Endothelial cell of umbilical vein (primary cell): ENCODE measurements around the gene SCAPER. TPM values are rescaled to one million over a fixed set of nuclear protein-coding genes. Genes with fewer than 3 reads are reported as not detected.

Source experiments
- BruUV-seq: library from RNA; stranded (reverse); fragments of 400-500 nt; replicated peaks from 2 replicates; lab custom pipeline; 2021; lab: Mats Ljungman, UMichigan
- CTCF ChIA-PET: fragments of 300-600, 350-600 bp; sonication (Branson Sonifier 250); formaldehyde crosslinking; loops from one replicate; lab custom pipeline; 2021; ENCODE audit warnings: antibody characterized with exemption, inconsistent platforms; lab: Charles Lee
- POLR2A ChIA-PET: fragments of 300-600, 350-600 bp; sonication (Branson Sonifier 250); formaldehyde crosslinking; loops from one replicate; lab custom pipeline; 2021; ENCODE audit warnings: antibody characterized with exemption, inconsistent platforms; lab: Charles Lee
- DNase-seq: peaks from one replicate; pipeline ENCODE4 v3.0.0-alpha.2; 2011; ENCODE audit warnings: low read depth, low spot score
- FAIRE-seq: peaks from 2 replicates; lab custom pipeline; 2011; peaks lifted over from hg19 to GRCh38; lab: Jason Lieb, UNC
- H2AFZ ChIP-seq: 2 replicates; pipeline ENCODE4 v1.6.0; 2012; ENCODE audit warnings: low read depth, low read length, control low read depth, inconsistent platforms
- H3K27ac ChIP-seq: 2 replicates; pipeline ENCODE4 v1.5.1; 2011; ENCODE audit warnings: low read depth, mild to moderate bottlenecking, control low read depth, low read length, moderate library complexity; ENCODE audit not compliant: insufficient read depth
- H3K27me3 ChIP-seq, 2 experiments: 2 replicates each; pipeline versions ENCODE4 v1.6.0 to v1.6.1; 2011; ENCODE audit warnings: low read length in 2 of 2, mixed read lengths in 1 of 2; ENCODE audit not compliant: control insufficient read depth in 2 of 2, insufficient read depth in 2 of 2
- H3K36me3 ChIP-seq, 2 experiments: 2 replicates in 1 of 2; 3 replicates in 1 of 2; pipeline ENCODE4 v1.5.1; 2011; ENCODE audit warnings: low read length in 2 of 2, mild to moderate bottlenecking in 1 of 2, moderate library complexity in 1 of 2; ENCODE audit not compliant: control insufficient read depth in 2 of 2, insufficient read depth in 2 of 2; ENCODE audit errors: extremely low read depth in 1 of 2
- H3K4me1 ChIP-seq: 3 replicates; pipeline ENCODE4 v1.5.1; 2011; ENCODE audit warnings: mild to moderate bottlenecking, low read length; ENCODE audit not compliant: control insufficient read depth, insufficient read depth; ENCODE audit errors: extremely low read depth
- H3K4me2 ChIP-seq: 2 replicates; pipeline ENCODE4 v1.6.1; 2011; ENCODE audit warnings: low read length, control low read depth, mixed read lengths; ENCODE audit not compliant: insufficient read depth
- H3K4me3 ChIP-seq, 3 experiments: fragments of 200-600 bp in 1 of 3; sonication (generic), shearing (Covaris generic) in 1 of 3; replicated peaks in 1 of 3; 2 replicates each; pipeline ENCODE4 v1.5.1; 2011 to 2016; ENCODE audit warnings: control low read depth in 3 of 3, low read length in 3 of 3, mild to moderate bottlenecking in 2 of 3, inconsistent platforms in 1 of 3, low read depth in 1 of 3, moderate library complexity in 1 of 3; ENCODE audit not compliant: insufficient read depth in 1 of 3
- H3K79me2 ChIP-seq: 2 replicates; pipeline ENCODE4 v1.6.0; 2012; ENCODE audit warnings: low read length, inconsistent platforms; ENCODE audit not compliant: control insufficient read depth, insufficient read depth
- H3K9ac ChIP-seq: replicated peaks from 2 replicates; pipeline ENCODE3; 2011; ENCODE audit warnings: low read length, control low read depth; ENCODE audit not compliant: insufficient read depth; ENCODE audit errors: extremely low read depth
- H3K9me1 ChIP-seq: replicated peaks from 3 replicates; pipeline ENCODE4 v1.6.0; 2011; ENCODE audit warnings: mild to moderate bottlenecking, low read length; ENCODE audit not compliant: control insufficient read depth, insufficient read depth; ENCODE audit errors: extremely low read depth
- H3K9me3 ChIP-seq: replicated peaks from 2 replicates; pipeline ENCODE4 v1.5.1; 2012; ENCODE audit warnings: low read length, inconsistent platforms; ENCODE audit not compliant: control insufficient read depth, insufficient read depth
- H4K20me1 ChIP-seq: replicated peaks from 2 replicates; pipeline ENCODE3; 2011; ENCODE audit warnings: mild to moderate bottlenecking, low read length; ENCODE audit not compliant: control insufficient read depth, insufficient read depth; ENCODE audit errors: extremely low read depth
- CTCF ChIP-seq, 2 donors: IDR thresholded peaks; 1 replicate in 1 of 2; 2 replicates in 1 of 2; pipeline ENCODE4 v1.5.1; 2011; ENCODE audit warnings: low read length in 2 of 2, mild to moderate bottlenecking in 2 of 2, moderate library complexity in 2 of 2, control low read depth in 1 of 2, inconsistent platforms in 1 of 2, low read depth in 1 of 2; ENCODE audit not compliant: insufficient read depth in 1 of 2; ENCODE audit errors: extremely low read depth in 1 of 2
- EZH2 ChIP-seq: IDR thresholded peaks from 2 replicates; pipeline ENCODE4 v1.6.1; 2012; ENCODE audit warnings: borderline replicate concordance, low read depth, mild to moderate bottlenecking, moderate library complexity, low read length, inconsistent platforms; ENCODE audit not compliant: severe bottlenecking
- FOS ChIP-seq: IDR thresholded peaks from 2 replicates; pipeline ENCODE4 v1.6.1; 2011; ENCODE audit warnings: mild to moderate bottlenecking, low read length, moderate library complexity, borderline replicate concordance; ENCODE audit not compliant: insufficient read depth
- GATA2 ChIP-seq: IDR thresholded peaks from 2 replicates; pipeline ENCODE4 v1.7.0; 2011; ENCODE audit warnings: low read depth, mild to moderate bottlenecking, moderate library complexity, mixed read lengths, low read length; ENCODE audit not compliant: insufficient read length, insufficient read depth
- JUN ChIP-seq: IDR thresholded peaks from 2 replicates; pipeline ENCODE4 v1.6.1; 2011; ENCODE audit warnings: borderline replicate concordance, low read depth; ENCODE audit not compliant: insufficient read length, insufficient read depth
- MAX ChIP-seq: IDR thresholded peaks from 2 replicates; pipeline ENCODE4 v1.6.1; 2011; ENCODE audit not compliant: insufficient read depth, insufficient read length
- MYC ChIP-seq: IDR thresholded peaks from one replicate; pipeline ENCODE4 v1.6.1; 2011; ENCODE audit warnings: mild to moderate bottlenecking, low read depth, low read length
- POLR2A ChIP-seq: IDR thresholded peaks from 2 replicates; pipeline ENCODE4 v1.6.1; 2012; ENCODE audit warnings: low read depth, mild to moderate bottlenecking, control low read depth, low read length
- POLR2AphosphoS5 ChIP-seq: IDR thresholded peaks from 2 replicates; pipeline ENCODE4 v1.6.1; 2012; ENCODE audit warnings: low read depth, mild to moderate bottlenecking, control low read depth, low read length, moderate library complexity; ENCODE audit not compliant: insufficient read depth
- dilution Hi-C: fragments of 300-500 bp; cut with MboI; formaldehyde crosslinking; loops from one replicate; pipeline ENCODE4 v1.15.0; 2019; ENCODE audit warnings: low sequenced_read_pairs; ENCODE audit not compliant: extremely low pct_ligation_motif_present
- intact Hi-C: fragments of 100-400 bp; cut with micrococcal nuclease; formaldehyde crosslinking; loops from one replicate; pipeline ENCODE4 v1.10.0; 2022
- polyA plus RNA-seq, 4 experiments: library from polyadenylated mRNA; depleted of rRNA in 3 of 4; stranded (reverse) in 3 of 4; unstranded in 1 of 4; fragments of >200 nt; gene quantifications; 2 replicates each; pipeline versions ENCODE4 v1.2.1 to v1.2.3, GENCODE V29; 2011 to 2012; ENCODE audit warnings: missing spikeins in 1 of 4
- total RNA-seq: library from RNA; stranded (reverse); gene quantifications from 2 replicates; pipeline ENCODE4 v1.2.3, GENCODE V29; 2021

The SCAPER gene
- total and polyA plus RNA-seq, 2 donors (not counting 3 experiments of a cell fraction or from before 2014, with no cell fraction given), result 2.7 to 12.7 TPM

- Histone ChIP-seq H3K4me1 (no peaks in the 10 kb centered on the region), H3K27me3 (no peaks in the 10 kb centered on the region), H3K9me3 (no peaks in the 10 kb centered on the region), H3K9me1 (no peaks in the 10 kb centered on the region), H3K4me2 (no peak overlapping the region), H2AFZ (no peak overlapping the region), H3K79me2 (no peaks in the 10 kb centered on the region), H3K9ac (no peak overlapping the region), H3K4me3 (no peak overlapping the region), H4K20me1 (no peaks in the 10 kb centered on the region), H3K36me3 (no peaks in the 10 kb centered on the region), H3K27ac (no peak overlapping the region)
- ChIA-PET CTCF (no interaction called here), POLR2A (no interaction called here)
- intact Hi-C loops, result no loop called here
- FAIRE-seq, result no peak
- BruUV-seq, result no TSS peak
- DNase-seq, result no peak
- dilution Hi-C loops, result no loop called here
- TF ChIP-seq EZH2, result no peak
- no peak for TF ChIP-seq GATA2
- no peak for TF ChIP-seq POLR2AphosphoS5
- TF ChIP-seq FOS, result no peak
- no peak for TF ChIP-seq MYC
- no peak for TF ChIP-seq JUN
- no peak for TF ChIP-seq POLR2A
- no peak for TF ChIP-seq CTCF (IDR thresholded peaks at IDR 0.05; ENCODE audit: extremely low read depth in 1 of 2, insufficient read depth in 1 of 2, low read depth in 1 of 2, low read length in 2 of 2)
- TF ChIP-seq MAX, result no peak
These were observed 226.4 kb downstream of the SCAPER start for GRCh38 chr15:76678766-76679165.
